ENCODE results near the gene STPG2.

- TF ChIP-seq, protein P1, sequence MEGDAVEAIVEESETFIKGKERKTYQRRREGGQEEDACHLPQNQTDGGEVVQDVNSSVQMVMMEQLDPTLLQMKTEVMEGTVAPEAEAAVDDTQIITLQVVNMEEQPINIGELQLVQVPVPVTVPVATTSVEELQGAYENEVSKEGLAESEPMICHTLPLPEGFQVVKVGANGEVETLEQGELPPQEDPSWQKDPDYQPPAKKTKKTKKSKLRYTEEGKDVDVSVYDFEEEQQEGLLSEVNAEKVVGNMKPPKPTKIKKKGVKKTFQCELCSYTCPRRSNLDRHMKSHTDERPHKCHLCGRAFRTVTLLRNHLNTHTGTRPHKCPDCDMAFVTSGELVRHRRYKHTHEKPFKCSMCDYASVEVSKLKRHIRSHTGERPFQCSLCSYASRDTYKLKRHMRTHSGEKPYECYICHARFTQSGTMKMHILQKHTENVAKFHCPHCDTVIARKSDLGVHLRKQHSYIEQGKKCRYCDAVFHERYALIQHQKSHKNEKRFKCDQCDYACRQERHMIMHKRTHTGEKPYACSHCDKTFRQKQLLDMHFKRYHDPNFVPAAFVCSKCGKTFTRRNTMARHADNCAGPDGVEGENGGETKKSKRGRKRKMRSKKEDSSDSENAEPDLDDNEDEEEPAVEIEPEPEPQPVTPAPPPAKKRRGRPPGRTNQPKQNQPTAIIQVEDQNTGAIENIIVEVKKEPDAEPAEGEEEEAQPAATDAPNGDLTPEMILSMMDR (IDR thresholded peaks at IDR 0.05; ENCODE audit: low read length) = no peak
- TF ChIP-seq EZH2 (optimal IDR thresholded peaks at IDR 0.05; ENCODE audit: low read depth, low read length) = no peak
Measured at GRCh38 chr4:97582890-97583289, 560.4 kb downstream of the STPG2 start.
